GM18873 (cell line): ENCODE measurements around the gene RAB29.

ENCODE experiments used
- ATAC-seq: cut with Tn5 transposase; IDR thresholded peaks from one replicate; pipeline ENCODE4 v1.9.1; 2021; ENCODE audit warnings: mild to moderate bottlenecking, moderate library complexity, moderate number of reproducible peaks; ENCODE audit not compliant: unreplicated experiment, low FRiP score

The RAB29 gene

DNA sequence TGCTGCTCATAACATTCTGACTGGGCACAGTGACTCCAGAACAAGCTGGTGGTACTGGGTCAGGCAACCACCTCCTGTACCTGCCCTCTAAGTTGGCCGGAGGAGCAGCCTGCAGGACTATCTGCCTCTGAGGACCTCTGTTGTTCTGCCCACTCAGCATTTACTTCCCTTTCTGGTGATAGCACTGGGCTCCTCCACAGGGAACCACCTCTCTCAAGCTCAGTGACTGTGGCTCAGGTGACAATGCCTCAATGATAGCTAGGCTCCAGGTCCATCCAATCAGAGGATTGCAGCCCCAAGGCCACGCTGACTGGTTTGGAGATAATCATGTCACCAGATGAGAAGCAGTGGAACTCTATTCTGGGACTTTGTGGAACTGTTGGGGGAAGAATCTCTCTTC lies 21.9 kb upstream of the RAB29 start:
- ATAC-seq, result no peak

DNA sequence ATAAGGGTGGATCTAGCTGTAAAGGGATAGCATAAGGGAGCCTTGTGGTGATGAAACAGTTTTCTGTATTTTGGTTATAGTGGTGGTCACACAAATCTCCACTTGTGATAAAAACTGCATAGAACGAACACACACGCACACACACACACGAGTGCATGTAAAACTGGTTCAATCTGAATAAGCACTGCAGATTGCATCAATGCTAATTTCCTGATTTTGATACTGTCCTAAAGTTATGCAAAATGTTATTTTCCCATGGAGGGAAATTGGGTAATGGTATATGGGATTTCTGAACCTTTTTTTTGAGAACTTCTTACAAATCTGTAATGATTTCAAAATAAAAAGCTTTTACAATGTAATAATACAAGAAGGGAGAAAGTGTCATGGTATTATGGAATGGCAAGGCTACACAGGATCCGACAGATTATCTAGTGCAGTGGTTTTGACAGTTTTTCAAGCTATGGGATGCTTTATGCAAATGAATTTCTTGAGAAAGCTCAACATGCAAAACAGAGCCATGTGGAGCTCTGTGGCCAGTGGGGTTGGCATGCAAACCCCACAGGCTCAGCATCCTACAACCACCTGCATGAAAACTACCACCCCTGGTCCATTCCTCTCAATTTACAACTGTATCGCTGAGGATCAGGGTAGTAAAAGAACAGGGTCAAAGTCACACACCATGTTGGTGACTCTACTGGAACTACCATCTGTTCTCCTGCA lies 18.9 kb upstream of the RAB29 start:
- no peak for ATAC-seq

DNA sequence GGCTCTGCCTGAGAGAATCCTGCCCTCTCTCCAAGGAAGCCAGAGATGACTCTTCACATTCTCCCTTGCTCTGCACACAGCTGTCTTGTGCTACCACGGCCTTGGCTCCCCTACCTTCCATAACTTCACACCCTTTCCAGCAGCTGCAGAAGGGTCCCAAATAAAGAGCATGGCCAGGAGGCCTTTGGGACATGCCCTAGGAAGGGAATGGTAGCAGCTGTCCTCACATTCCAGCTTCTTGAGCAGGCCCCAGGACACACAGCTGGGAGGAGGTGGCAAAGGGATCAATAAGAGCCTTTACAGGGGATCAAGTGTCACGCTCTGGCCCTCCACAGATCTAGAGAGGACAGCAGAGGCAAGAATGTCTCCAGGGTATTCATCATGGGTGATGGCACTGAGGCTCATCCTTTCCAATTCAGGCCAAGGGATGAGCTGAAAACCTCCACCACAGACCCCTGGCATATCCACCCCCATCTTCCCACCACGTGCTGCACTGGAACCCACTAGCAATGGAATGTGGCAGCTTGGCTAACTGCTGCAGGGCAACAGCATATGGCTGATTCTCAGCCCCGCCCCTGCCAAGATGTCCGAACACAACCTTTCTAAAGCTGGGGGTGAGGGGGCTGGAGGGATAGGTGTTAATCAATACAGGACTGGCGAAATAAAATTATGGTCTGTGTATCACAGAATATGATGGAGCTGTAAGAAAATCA lies 17.8 kb upstream of the RAB29 start:
- ATAC-seq, result no peak

DNA sequence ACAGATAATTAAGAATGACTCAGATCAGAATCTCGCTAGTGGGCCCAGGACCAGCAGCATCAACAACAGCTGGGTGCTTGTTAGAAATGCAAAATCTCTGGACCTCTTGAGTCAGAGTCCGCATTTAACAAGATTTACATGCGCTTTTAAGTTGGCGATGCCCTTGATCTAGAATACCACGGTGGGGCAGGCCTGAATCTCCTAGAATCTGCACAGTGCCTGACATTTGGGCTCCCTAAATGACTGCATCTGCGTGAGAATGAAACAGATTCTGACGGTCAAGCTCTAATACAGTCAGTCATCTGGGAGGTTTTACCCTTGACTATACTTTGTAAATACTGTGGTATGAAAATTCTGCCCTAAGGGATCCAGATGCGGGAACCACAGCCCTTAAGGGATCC lies 17.2 kb upstream of the RAB29 start:
- ATAC-seq, result no peak

DNA sequence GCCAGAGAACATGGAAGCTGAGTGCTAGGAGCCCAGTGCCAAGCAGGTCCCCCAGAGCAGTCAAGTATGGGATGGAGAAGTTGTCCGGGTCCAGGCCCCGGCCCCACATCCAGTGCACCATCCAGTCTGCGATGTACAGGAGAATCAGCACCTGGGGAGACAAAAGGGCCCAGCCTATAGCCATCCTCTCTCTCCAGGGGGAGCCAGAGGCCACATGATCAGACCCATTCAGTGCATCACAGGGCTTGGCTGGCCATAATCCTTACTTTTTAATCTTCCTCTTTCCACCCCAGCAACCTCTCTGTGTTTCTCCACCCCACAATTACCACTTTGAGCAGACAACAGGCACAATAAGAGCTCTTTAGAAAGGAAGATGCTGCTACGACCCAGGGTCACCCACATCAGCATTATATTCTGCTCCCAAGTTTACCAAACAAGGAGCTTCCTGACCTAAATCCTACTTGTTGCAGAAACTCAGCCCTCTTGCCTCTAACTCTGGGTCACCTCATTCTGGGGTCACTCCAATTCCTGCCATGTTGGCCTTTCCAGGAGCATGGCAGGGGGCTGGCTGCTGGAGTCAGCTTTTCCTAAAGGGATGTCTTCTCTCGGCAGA lies 16.4 kb upstream of the RAB29 start:
- no peak for ATAC-seq

DNA sequence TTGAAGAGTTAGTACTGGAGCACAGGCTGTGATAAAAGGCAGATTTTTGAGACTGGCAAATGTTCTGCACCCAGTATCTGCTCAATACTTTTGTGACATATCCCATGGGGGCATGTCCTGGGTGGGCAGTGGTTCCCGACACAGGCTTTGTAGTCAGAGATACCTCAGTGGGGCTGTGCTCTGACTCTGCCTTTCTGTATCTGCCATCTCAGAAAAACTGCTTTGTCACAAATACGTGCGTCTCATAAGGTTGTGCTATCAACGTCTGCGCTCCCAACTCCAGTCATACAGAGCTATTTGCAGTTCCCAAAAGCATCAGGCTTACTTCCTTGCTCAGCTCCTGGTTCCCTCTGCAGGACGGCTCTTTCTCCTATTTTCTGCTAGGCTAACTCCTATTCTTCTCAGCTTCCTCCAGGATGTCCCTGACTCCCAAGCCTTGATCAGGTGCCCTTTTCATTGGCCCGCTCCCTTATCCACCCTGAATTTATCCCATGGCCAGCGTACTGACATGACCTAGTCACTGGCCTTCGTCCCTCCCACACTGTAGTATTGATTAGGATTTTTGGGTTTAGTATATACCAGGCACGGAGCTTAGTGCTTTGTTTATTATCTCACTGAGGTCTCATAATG lies 12.1 kb upstream of the RAB29 start:
- ATAC-seq, result no peak

DNA sequence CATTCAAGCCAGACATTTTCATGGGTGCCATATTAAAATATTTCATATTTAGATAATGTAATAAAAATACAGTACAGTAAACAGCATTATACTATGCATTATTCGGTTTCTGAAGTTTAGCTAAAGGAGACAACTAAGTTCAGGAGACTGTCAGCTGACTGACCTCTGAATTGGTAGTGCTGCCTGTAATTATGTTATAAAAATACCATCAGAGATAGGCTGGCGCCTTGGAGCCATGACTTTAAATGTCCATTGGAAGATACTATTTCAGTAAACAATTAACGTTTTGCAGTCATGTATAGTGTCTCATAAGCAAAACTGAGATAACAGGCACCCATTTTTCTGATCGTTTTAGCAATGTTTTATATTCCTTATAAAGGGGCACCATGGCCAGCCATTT lies 11.3 kb upstream of the RAB29 start:
- no peak for ATAC-seq

DNA sequence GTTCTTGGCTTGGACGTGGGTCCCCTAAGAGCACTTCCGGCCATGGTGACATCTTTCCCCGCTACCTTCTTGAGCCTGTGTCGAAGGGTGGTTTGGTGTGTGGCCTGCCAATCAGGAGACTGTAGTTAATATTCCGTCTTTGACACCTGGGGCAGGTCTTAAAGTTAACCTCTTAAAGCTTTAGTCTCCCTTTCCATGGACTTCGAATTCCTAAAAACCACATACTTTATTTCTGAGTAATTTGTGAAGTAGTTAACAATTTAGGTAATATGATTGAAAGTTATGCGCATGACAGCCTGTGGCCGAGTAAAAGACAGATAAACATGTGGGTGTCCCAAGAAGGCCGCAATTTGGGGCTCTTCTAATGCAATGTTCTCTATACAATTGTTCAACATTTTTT lies 10.2 kb upstream of the RAB29 start:
- ATAC-seq, result no peak

DNA sequence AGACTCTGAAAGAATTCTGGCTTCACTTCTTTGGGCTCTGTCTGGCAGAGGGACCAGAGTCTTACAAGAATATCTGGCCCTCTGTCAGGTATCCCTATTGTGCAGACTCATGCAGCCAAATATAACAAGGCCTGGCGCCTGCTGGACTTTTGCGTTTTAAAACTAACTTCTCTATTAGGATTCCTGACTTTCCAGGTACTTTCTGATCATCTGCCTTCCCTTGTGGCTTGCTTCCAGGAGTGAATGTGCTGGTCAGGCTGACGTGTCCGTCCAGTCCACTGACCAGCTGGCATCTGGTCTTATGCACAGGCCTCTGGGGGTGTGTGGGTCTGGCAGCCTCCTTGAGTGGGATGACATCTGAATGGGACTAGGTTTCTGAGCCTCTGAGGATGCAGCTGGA lies 8.6 kb upstream of the RAB29 start:
- no peak for ATAC-seq

DNA sequence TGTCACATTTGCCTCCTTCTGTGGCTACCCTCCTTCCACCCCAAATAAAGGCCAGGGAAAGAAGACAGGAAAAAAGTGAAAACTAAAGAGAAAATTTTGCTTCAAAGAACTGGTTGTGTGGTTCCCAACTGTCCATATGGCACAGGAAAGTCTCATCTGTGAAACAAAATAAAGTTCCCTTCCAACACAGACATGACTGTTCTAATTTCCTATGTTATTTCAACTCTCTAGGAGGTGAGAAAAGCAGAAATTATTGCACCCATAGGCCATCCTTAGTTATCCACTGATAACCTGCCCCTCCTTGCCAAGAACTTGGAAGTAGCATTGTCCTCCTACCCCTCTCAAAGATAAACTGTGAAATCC lies 8.1 kb upstream of the RAB29 start:
- no peak for ATAC-seq

DNA sequence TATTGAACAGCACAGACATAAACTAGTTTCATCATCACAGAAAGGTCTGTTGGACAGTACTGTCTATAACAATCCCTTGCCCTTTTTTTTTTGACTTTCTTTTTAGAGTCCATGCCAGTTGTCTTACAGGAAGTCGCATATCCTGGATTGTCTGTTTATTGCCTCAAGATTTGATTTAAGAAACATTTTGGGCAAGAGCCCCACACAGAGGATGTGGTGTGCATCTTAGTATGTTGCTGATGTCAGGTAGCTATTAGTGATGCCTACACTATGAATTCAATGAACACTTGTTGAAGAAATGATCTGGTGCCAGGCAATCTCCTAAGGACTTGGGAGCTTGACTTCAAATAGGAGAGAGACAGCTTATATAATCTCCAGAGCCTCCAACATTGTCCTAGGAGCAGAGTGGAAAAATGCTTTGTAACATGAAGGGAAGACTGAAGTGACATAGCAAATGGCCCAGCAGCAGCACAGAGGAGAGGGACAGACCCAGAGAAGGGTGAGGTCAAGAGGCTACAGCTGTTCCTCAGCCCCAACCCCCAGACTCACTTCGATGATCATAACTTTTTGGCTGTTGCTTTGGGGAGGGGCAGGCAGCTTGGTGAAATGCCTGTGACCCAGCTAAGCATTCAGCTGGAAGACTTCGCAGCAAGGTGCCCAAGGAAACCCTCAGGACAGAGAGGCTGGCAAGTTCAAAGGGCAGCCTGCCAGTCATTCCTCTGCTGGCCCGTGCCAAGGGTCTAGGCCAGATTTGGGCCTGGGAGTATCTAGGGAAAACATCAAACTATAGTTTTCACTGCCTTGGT lies 7.5 kb upstream of the RAB29 start:
- no peak for ATAC-seq

DNA sequence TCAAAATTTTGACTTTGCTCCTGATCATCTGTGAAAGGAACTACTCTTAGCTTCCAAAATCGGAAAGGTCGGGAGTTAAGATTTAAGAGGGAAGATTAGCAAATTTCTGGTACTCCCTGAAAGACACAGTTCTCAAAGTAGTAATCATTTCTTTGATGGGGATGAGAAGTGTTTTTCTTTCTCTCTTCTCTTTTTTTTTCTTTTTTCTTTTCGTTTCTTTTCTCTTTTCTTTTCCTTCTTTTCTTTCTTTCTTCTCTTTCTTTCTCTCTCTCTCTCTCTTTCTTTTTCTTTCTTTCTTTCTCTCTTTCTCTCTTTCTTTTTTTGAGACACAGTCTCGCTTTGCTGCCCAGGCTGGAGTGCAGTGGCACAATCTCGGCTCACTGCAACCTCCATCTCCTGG lies 5.1 kb upstream of the RAB29 start:
- ATAC-seq, result no peak

DNA sequence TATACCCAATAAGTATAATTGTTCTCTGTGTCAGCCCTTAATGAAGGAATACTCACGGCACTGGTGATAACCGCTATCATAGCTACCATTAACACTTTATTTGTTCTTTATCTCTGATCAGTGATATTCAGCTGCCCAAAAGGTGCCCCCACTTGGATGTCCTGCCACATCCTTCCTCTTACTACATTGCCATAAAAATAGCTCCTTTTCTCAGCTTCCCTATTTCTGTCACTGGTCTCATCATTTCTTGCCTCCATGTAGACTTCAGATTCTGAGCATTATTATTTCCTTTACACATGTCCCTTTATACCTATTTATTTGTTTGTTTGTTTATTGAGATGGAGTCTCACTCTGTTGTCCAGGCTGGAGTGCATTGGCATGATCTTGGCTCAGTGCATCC lies 2.7 kb upstream of the RAB29 start:
- ATAC-seq, result no peak

DNA sequence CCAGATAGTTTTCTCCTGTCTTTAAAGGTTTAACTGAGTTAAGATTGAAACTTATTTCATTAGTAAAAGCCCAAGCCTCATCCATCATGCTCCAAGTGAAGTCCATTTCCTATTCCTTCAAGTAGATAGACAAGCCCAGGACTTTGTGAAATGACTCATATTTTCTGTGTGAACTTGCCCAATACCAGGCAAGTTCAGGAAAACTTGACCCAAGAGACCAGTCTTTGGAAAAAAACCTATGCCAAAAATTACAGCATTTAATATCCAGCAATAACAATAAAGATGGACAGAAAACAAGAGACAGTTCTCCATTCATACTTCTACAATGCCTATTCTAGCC lies 405 bp upstream of the RAB29 start:
- ATAC-seq, result no peak

DNA sequence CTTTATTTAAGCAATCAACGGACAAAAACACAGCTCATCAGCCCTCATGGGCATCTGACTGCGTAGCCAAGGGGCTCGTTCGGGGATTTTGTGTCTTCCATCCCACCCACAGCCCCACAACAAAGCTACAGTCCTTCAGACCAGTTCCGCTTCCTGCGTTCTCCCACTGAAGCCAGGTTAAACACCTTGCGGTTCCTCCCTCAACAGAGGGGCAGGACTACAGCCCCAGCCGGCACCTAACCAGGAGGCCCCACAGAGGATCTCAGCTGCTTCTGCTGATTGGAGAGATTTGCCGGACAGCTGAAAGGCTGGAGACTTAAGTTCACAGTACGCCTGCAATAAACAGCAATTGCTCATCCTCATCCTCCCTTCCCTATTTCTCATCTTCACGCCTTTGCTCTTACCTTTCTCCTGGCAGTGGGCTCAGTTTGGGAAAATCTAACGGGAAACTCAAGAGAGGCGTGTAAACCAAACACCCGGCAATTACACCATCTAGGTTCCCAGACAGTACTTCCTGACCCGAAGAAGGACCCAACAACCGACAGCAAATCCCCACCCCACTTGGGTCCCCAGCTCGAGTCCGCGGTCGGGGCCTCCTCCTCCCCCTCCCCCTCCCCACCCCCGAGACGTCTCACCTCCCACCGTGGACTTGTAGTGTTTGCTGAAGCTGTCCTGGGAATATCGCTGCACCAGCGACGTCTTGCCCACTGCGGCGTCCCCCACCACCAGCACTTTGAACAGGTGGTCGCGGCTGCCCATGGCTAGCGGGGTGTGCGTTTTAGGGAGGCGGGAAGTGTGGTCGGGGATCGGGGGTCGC lies 876 bp downstream of the RAB29 start:
- ATAC-seq, result no peak

DNA sequence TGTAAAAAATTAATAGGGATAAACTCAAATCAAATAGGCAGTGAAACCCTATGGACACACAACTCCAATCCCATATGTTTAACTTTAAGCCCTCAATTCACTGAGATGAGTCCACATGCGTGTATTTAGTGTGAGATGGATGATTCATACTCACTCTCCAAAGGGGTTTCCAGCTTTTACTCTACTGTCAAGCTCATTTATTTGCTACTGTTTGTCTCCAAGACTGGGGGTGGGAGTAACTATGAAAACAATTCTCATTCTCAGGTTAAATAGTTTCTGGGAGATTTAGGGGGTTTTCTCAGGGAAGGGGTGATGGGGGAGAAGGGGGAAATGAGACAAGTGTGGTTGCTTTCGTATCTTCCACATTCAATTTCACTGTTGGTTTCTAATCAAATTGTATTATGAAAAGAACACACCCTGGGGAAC lies 2.7 kb downstream of the RAB29 start:
- no peak for ATAC-seq

DNA sequence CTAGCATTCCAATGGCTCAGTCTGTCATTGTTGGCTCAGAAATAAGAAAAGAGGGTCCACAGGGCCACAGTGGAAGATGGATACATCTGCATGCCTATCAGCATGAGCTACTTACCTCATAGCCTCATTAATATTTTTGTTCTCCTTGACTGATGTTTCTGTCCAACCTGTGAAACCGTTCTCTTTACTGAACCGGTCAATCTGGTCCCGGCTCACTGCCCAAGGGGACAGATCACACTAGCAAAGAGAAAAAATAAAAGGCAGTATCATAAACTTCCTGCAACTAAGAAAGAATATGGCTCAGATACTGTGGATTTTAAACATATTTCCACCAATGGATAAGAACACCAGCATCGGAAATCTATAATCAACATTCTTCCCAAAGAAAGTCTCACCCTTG lies 4.7 kb downstream of the RAB29 start:
- no peak for ATAC-seq

DNA sequence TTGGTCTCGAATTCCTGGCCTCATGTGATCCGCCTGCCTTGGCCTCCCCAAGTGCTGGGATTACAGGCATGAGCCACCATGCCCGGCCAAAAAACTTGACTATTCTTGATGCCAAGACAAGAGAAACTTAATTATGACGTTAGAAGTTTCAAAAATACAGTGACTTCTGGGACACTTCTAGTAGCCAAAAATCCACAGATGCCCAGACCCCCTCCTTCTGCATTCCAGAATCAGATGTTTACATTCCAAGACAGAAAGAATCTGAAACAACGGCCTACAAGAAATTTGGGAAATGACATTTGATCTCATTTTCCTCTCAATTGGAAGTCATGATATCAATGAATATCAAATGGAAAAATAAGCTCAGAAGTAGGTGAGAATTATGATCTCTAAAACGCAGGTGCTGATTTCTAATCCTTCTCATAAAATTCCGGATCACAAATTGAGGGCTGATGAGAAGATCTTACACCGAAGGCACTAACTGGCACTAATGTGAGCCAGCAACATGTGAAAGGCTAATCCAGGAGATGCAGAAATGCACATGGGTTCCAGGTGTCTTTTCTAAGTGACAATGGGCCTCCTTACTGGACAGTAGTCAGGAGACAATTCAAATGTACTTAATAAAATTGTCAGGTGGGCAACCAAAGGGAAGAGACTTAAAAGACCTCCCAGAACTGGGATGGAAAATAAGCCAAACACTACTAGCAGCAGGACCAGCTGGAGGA lies 5.5 kb downstream of the RAB29 start:
- ATAC-seq, result no peak

DNA sequence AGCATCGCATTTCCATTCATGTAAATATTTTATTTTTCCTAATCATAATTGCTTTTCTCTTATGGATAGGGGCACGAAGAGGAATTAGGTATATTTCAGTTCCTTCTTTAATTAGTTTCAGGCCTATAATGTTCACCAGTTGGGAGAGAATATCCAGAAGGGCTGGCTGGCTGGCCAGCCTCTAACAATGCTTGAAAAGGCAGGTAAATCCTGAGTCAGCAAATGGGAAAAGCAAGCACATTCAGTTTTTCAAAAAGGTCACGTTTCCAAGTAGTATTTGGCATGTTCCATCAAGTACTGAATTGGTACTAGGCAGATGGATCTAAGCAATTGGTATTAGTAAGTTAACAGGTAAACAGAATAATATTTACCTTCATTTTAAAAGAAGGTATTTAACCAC lies 8.0 kb downstream of the RAB29 start:
- ATAC-seq, result no peak
